H1 (cell line): ENCODE data around the gene TCEA3. TPM values are rescaled to one million over a fixed set of nuclear protein-coding genes. Genes with fewer than 3 reads are reported as not detected.

ENCODE experiments used
- CTCF ChIA-PET: fragments of 300-600 bp; sonication (Branson Sonifier 250); formaldehyde crosslinking; loops from one replicate; lab custom pipeline; 2021; ENCODE audit not compliant: partially characterized antibody; lab: Charles Lee
- POLR2A ChIA-PET: fragments of 300-600 bp; sonication (Branson Sonifier 250); formaldehyde crosslinking; loops from one replicate; lab custom pipeline; 2021; ENCODE audit warnings: inconsistent platforms; ENCODE audit not compliant: partially characterized antibody; lab: Charles Lee
- DNase-seq, 2 experiments: peaks; one replicate each; pipeline versions ENCODE4 v3.0.0 to v3.0.0-alpha.2; 2010 to 2022; ENCODE audit warnings: low spot score in 2 of 2, low read depth in 1 of 2, mixed read lengths in 1 of 2
- FAIRE-seq: peaks from 2 replicates; lab custom pipeline; 2011; peaks lifted over from hg19 to GRCh38; lab: Jason Lieb, UNC
- H2AFZ ChIP-seq: 2 replicates; pipeline ENCODE4 v1.8.1; 2012; ENCODE audit warnings: low read length, inconsistent platforms
- H2AK5ac ChIP-seq: 2 replicates; pipeline ENCODE4 v1.6.1; 2013; ENCODE audit warnings: low read depth, low read length
- H2BK120ac ChIP-seq: replicated peaks from 2 replicates; pipeline ENCODE3; 2013; ENCODE audit warnings: low read depth, low read length, inconsistent platforms
- H2BK12ac ChIP-seq: 2 replicates; pipeline ENCODE4 v1.6.1; 2013; ENCODE audit warnings: low read depth, low read length
- H2BK15ac ChIP-seq: 2 replicates; pipeline ENCODE4 v1.6.1; 2013; ENCODE audit warnings: low read length
- H2BK20ac ChIP-seq: 2 replicates; pipeline ENCODE4 v1.6.1; 2013; ENCODE audit warnings: low read length
- H2BK5ac ChIP-seq: 2 replicates; pipeline ENCODE4 v1.6.1; 2013; ENCODE audit warnings: low read depth, low read length
- H3K14ac ChIP-seq: 2 replicates; pipeline ENCODE4 v1.6.1; 2013; ENCODE audit warnings: inconsistent platforms; ENCODE audit not compliant: insufficient read length
- H3K18ac ChIP-seq: 2 replicates; pipeline ENCODE4 v1.6.1; 2013; ENCODE audit warnings: low read length; ENCODE audit errors: extremely low read depth
- H3K23ac ChIP-seq: 2 replicates; pipeline ENCODE4 v1.6.1; 2013; ENCODE audit warnings: inconsistent platforms; ENCODE audit not compliant: insufficient read length
- H3K23me2 ChIP-seq: 2 replicates; pipeline ENCODE4 v1.6.1; 2013; ENCODE audit warnings: low read depth, low read length
- H3K27ac ChIP-seq: 2 replicates; pipeline ENCODE4 v1.6.1; 2011; ENCODE audit warnings: low read depth, low read length, inconsistent platforms
- H3K27me3 ChIP-seq, 4 experiments: replicated peaks in 1 of 4; 1 replicate in 1 of 4; 2 replicates in 3 of 4; pipeline versions ENCODE4 v1.6.1 to v1.8.1; 2011 to 2013; ENCODE audit warnings: low read length in 3 of 4, mild to moderate bottlenecking in 3 of 4, inconsistent platforms in 2 of 4, mixed read lengths in 2 of 4, moderate library complexity in 1 of 4; ENCODE audit not compliant: control insufficient read depth in 3 of 4, insufficient read depth in 3 of 4; ENCODE audit errors: extremely low read depth in 1 of 4
- H3K36me3 ChIP-seq, 4 experiments: 2 replicates each; pipeline versions ENCODE4 v1.6.1 to v1.8.1; 2011 to 2013; ENCODE audit warnings: mild to moderate bottlenecking in 4 of 4, low read length in 3 of 4, moderate library complexity in 2 of 4, control low read depth in 1 of 4, inconsistent platforms in 1 of 4; ENCODE audit not compliant: insufficient read depth in 4 of 4, control insufficient read depth in 2 of 4
- H3K4ac ChIP-seq: replicated peaks from 2 replicates; pipeline ENCODE3; 2013; ENCODE audit warnings: low read length, low read depth, mixed read lengths, inconsistent platforms; ENCODE audit not compliant: insufficient read length
- H3K4me1 ChIP-seq, 4 experiments: replicated peaks in 1 of 4; 1 replicate in 1 of 4; 2 replicates in 3 of 4; pipeline versions ENCODE4 v1.6.1 to v1.8.1; 2011 to 2013; ENCODE audit warnings: low read length in 3 of 4, inconsistent platforms in 2 of 4, mixed read lengths in 1 of 4; ENCODE audit not compliant: insufficient read depth in 4 of 4, control insufficient read depth in 3 of 4
- H3K4me2 ChIP-seq, 2 experiments: 2 replicates each; pipeline versions ENCODE4 v1.6.1 to v1.8.1; 2011 to 2013; ENCODE audit warnings: low read depth in 2 of 2, low read length in 2 of 2, control low read depth in 1 of 2, inconsistent platforms in 1 of 2, mild to moderate bottlenecking in 1 of 2; ENCODE audit not compliant: insufficient read depth in 1 of 2
- H3K4me3 ChIP-seq, 4 experiments: fragments of 200-600, 300-600 bp in 1 of 4; sonication (generic), shearing (Covaris generic), sonication (Bioruptor Twin) in 1 of 4; 2 replicates each; pipeline versions ENCODE4 v1.5.1 to v1.8.1; 2011 to 2016; ENCODE audit warnings: low read length in 4 of 4, low read depth in 3 of 4, control low read depth in 2 of 4, inconsistent platforms in 2 of 4, mild to moderate bottlenecking in 2 of 4, mixed read lengths in 1 of 4, moderate library complexity in 1 of 4; ENCODE audit not compliant: insufficient read depth in 2 of 4; ENCODE audit errors: extremely low read depth in 1 of 4
- H3K56ac ChIP-seq: replicated peaks from 2 replicates; pipeline ENCODE3; 2013; ENCODE audit warnings: low read depth, mild to moderate bottlenecking, mixed read lengths, low read length, inconsistent platforms; ENCODE audit not compliant: insufficient read length
- H3K79me1 ChIP-seq: 2 replicates; pipeline ENCODE4 v1.6.1; 2013; ENCODE audit warnings: low read depth, low read length, control low read depth
- H3K79me2 ChIP-seq, 2 experiments: 2 replicates each; pipeline versions ENCODE4 v1.6.1 to v1.8.1; 2012 to 2013; ENCODE audit warnings: low read length in 2 of 2, mild to moderate bottlenecking in 2 of 2, inconsistent platforms in 1 of 2; ENCODE audit not compliant: insufficient read depth in 2 of 2, control insufficient read depth in 1 of 2
- H3K9ac ChIP-seq, 4 experiments: replicated peaks in 1 of 4; 1 replicate in 1 of 4; 2 replicates in 3 of 4; pipeline versions ENCODE4 v1.6.1 to v1.8.1; 2011 to 2013; ENCODE audit warnings: low read depth in 3 of 4, low read length in 3 of 4, control low read depth in 2 of 4, mild to moderate bottlenecking in 2 of 4, moderate library complexity in 2 of 4, inconsistent platforms in 1 of 4; ENCODE audit errors: extremely low read depth in 1 of 4
- H3K9me3 ChIP-seq, 2 experiments: 2 replicates each; pipeline versions ENCODE4 v1.6.1 to v1.8.1; 2012 to 2013; ENCODE audit warnings: mild to moderate bottlenecking in 2 of 2, moderate library complexity in 2 of 2, control low read depth in 1 of 2, inconsistent platforms in 1 of 2, low read depth in 1 of 2, low read length in 1 of 2, mixed read lengths in 1 of 2; ENCODE audit not compliant: insufficient read depth in 2 of 2
- H4K20me1 ChIP-seq, 2 experiments: replicated peaks in 1 of 2; 2 replicates each; pipeline versions ENCODE3 to v1.8.1; 2011 to 2013; ENCODE audit warnings: inconsistent platforms in 2 of 2, low read length in 2 of 2, mild to moderate bottlenecking in 1 of 2; ENCODE audit not compliant: insufficient read depth in 2 of 2, control insufficient read depth in 1 of 2
- H4K5ac ChIP-seq: 2 replicates; pipeline ENCODE4 v1.6.1; 2013; ENCODE audit warnings: low read length, low read depth, mixed read lengths, inconsistent platforms; ENCODE audit not compliant: insufficient read length
- H4K8ac ChIP-seq: 2 replicates; pipeline ENCODE4 v1.8.0; 2013; ENCODE audit warnings: mild to moderate bottlenecking, moderate library complexity, low read length, inconsistent platforms; ENCODE audit not compliant: insufficient read depth; ENCODE audit errors: extremely low read depth
- H4K91ac ChIP-seq: replicated peaks from 2 replicates; pipeline ENCODE3; 2013; ENCODE audit warnings: low read length, mixed read lengths, inconsistent platforms; ENCODE audit not compliant: insufficient read length
- BACH1 ChIP-seq: IDR thresholded peaks from 2 replicates; pipeline ENCODE4 v1.6.1; 2012; ENCODE audit warnings: low read length, improper control_type of control experiment
- GABPA ChIP-seq: IDR thresholded peaks from 2 replicates; pipeline ENCODE4 v1.6.1; 2011; ENCODE audit warnings: mild to moderate bottlenecking, low read length, moderate library complexity, borderline replicate concordance; ENCODE audit not compliant: insufficient read depth
- JUN ChIP-seq: IDR thresholded peaks from 2 replicates; pipeline ENCODE4 v1.6.1; 2011; ENCODE audit warnings: low read depth, mild to moderate bottlenecking, improper control_type of control experiment, low read length
- SIX5 ChIP-seq: IDR thresholded peaks from 2 replicates; pipeline ENCODE4 v1.6.1; 2011; ENCODE audit warnings: mild to moderate bottlenecking, low read depth, low read length
- WGBS, 2 experiments: shearing (Covaris generic) in 1 of 2; methylation state at CpG; one replicate each; pipeline versions ENCODE4 v1.1.6 to v1.1.7; 2013 to 2015; ENCODE audit warnings: low lambda C conversion rate in 2 of 2, mixed read lengths in 2 of 2, inconsistent platforms in 1 of 2, low coverage in 1 of 2, missing lambda C conversion rate in 1 of 2; ENCODE audit not compliant: insufficient replicate concordance in 2 of 2, insufficient coverage in 1 of 2, insufficient read length in 1 of 2; ENCODE audit errors: extremely low coverage in 1 of 2, missing lambda C conversion rate in 1 of 2; 5-methylcytosine and 5-hydroxymethylcytosine counted together
- polyA plus RNA-seq, 7 experiments: library from polyadenylated mRNA; depleted of rRNA in 3 of 7; stranded (reverse) in 5 of 7; unstranded in 2 of 7; fragments of >200 nt in 5 of 7; fragments of 200-250 nt in 2 of 7; gene quantifications; 1 replicate in 5 of 7; 2 replicates in 1 of 7; 4 replicates in 1 of 7; pipeline versions ENCODE4 v1.2.1 to v1.2.3, GENCODE V29; 2011 to 2013; ENCODE audit warnings: missing spikeins in 2 of 7, mixed read lengths in 2 of 7
- total RNA-seq: library from RNA; stranded (reverse); fragmentation: NEBNext Ultra II Directional; extraction: Animal tissue kit (Norgen Biotek cat#: 25700); gene quantifications from 2 replicates; pipeline ENCODE4 v1.2.1, GENCODE V29; 2021

Gene TCEA3
- total and polyA plus RNA-seq, 2 of the 8 experiments (the other 6 are each of a cell fraction or from before 2014, with no cell fraction given) = 0.08 TPM; not detected in 1

DNA sequence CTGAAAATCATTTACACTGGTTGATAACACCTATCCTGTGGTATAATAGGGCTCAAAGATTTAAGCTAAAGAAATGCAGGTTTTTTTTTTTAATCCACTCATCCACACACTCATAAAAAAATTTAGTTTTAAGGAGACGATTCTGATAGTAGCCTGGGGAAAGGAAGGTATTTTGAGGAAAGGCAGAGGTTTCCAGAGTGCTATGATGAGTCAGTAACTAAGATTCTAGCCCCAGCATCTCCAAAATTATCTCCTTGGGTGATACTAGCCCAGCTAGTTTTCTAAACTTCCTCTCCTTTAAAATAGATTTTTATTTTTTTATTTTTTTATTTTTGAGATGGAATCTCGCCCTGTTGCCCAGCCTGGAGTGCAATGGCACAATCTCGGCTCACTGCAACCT, 38.7 kb upstream of the TCEA3 start:
- H3K23me2 ChIP-seq = no peaks in the 10 kb centered on the region
- H3K9ac ChIP-seq = no peak overlapping the region
- peaks cover 0 to 7% of the 10 kb centered on the region in 2 experiments; a peak in 2 of 4 replicates for H3K79me2 ChIP-seq
- no peak overlapping the region for H4K91ac ChIP-seq
- WGBS, 2 experiments = 80% methylated on average over 3 of the region's 3 CpGs; no CpG with 5 or more reads in 1 of the 2 experiments
- H2BK5ac ChIP-seq = no peak overlapping the region
- CTCF ChIA-PET = no interaction called here
- no peak for DNase-seq
- H2BK15ac ChIP-seq = no peak overlapping the region
- H3K27ac ChIP-seq = no peak overlapping the region
- H3K4ac ChIP-seq = no peak overlapping the region
- H3K9me3 ChIP-seq = 0 out of 4 replicates have a peak, but pooled peaks cover 0 to 2% of the 10 kb centered on the region in 2 experiments
- H3K56ac ChIP-seq = no peak overlapping the region
- H4K20me1 ChIP-seq = peaks cover 10 to 12% of the 10 kb centered on the region in 2 experiments
- POLR2A ChIA-PET = no interaction called here
- no peak overlapping the region for H3K18ac ChIP-seq
- H2BK12ac ChIP-seq = no peak overlapping the region
- no peak overlapping the region for H3K4me2 ChIP-seq
- no peak overlapping the region for H2BK120ac ChIP-seq
- H3K14ac ChIP-seq = no peak overlapping the region
- no peak overlapping the region for H2BK20ac ChIP-seq
- H2AK5ac ChIP-seq = no peak overlapping the region
- H3K23ac ChIP-seq = no peak overlapping the region
- H3K27me3 ChIP-seq = no peaks in the 10 kb centered on the region
- H2AFZ ChIP-seq = no peak overlapping the region
- no peaks in the 10 kb centered on the region for H3K4me1 ChIP-seq
- FAIRE-seq = no peak
- peaks cover 6% of the 10 kb centered on the region; the same call in 1 of the 2 replicates for H3K79me1 ChIP-seq
- H4K5ac ChIP-seq = no peak overlapping the region
- no peak overlapping the region for H3K4me3 ChIP-seq
- H4K8ac ChIP-seq = no peak overlapping the region
- no peaks in the 10 kb centered on the region for H3K36me3 ChIP-seq
- no peak for TF ChIP-seq GABPA
- no peak for TF ChIP-seq SIX5
- no peak for TF ChIP-seq JUN
- TF ChIP-seq BACH1 = no peak
